RCC 7860 (cell line): ENCODE data around the gene SAMD4B.

Experiments
- DNase-seq: peaks from one replicate; pipeline ENCODE4 v3.0.0-alpha.2; 2015; ENCODE audit warnings: low spot score
- FAIRE-seq: peaks from 2 replicates; lab custom pipeline; 2012; peaks lifted over from hg19 to GRCh38; lab: Jason Lieb, UNC

The SAMD4B gene

DNA sequence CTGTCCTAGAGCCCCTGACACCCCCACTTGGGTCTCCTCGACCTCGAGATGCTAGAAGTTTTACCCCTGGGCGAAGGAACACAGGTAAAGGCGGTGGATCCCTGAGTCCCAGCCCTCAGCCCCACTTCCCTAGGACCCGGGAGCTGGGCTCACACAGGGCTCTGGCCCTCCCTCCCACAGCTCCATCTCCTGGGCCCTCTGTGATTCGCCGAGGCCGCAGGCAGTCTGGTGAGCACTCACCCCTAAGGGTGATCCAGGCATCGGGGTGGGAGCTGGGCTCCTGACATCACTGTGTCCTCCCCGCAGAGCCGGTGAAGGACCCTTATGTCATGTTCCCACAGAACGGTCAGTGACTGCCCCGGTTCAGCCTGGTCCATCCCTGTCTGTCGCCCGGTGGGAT, 78.5 kb downstream of the SAMD4B start:
- DNase-seq (no peak), FAIRE-seq (no peak)

GRCh38 chr19:39422020-39422419, 79.8 kb downstream of the SAMD4B start:
- no peak for FAIRE-seq
- DNase-seq = no peak

GRCh38 chr19:39423258-39424086, 81.3 kb downstream of the SAMD4B start:
- no peak for FAIRE-seq

DNA sequence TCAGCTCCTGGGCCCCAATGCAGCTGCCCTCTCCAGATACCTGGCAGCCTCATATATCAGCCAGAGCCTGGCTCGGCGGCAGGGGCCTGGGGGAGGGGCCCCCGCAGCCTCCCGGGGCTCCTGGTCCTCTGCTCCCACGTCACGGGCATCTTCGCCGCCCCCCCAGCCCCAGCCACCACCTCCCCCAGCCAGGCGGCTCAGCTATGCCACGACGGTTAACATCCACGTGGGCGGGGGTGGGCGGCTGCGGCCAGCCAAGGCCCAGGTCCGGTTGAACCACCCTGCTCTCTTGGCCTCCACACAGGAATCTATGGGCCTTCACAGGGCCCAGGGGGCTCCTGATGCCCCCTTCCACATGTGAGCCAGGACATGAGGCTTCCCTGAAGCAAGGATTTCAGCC, 82.7 kb downstream of the SAMD4B start:
- no peak for DNase-seq
- no peak for FAIRE-seq

More at GRCh38 chr19:39423258-39424086, 81.3 kb downstream of the SAMD4B start:
- no peak for DNase-seq

DNA sequence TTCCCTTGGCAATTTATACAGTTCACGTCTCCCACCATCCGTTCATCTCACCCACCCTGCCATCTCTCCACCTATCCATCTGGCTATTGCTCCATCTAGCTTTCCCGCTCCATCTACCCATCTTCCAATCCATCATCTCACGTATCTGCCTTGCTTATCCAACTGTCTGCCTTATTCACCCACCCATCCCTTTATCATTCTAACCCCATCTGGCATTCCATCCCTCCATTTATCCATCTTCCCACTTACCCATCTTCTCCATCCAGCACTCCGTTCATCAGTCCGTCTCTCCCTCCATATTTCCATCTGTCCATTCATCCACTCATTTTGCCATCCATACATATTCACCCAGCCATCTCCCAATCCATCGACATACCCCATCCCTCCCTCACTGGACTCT, 83.5 kb downstream of the SAMD4B start:
- DNase-seq (no peak), FAIRE-seq (no peak)

GRCh38 chr19:39426170-39426569, 83.9 kb downstream of the SAMD4B start:
- FAIRE-seq (no peak), DNase-seq (no peak)

DNA sequence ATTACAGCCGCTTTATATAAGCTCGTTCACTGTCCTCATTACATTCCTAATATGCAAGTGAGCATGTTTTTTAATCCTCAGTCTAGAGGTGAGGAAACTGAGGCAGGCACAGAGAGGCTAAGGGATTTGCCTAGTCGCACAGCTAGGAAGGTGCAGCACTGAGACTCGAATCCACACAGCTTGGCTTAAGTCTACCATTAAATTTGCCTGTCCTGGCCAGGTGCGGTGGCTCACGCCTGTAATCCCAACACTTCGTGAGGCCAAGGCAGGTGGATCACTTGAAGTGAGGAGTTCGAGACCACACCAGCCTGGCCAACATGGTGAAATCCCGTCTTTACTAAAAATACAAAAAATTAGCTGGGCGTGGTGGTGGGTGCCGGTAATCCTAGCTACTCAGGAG, 85.5 kb downstream of the SAMD4B start:
- no peak for FAIRE-seq
- DNase-seq = no peak

GRCh38 chr19:39428283-39429112, 86.3 kb downstream of the SAMD4B start:
- no peak for FAIRE-seq
- DNase-seq = peak; percentile 56

GRCh38 chr19:39430675-39431593, 88.7 kb downstream of the SAMD4B start:
- FAIRE-seq (peak; percentile 71), DNase-seq (peak; percentile 86)

- FAIRE-seq (no peak), DNase-seq (no peak)
These were observed 90.4 kb downstream of the SAMD4B start for GRCh38 chr19:39432677-39433025.

DNA sequence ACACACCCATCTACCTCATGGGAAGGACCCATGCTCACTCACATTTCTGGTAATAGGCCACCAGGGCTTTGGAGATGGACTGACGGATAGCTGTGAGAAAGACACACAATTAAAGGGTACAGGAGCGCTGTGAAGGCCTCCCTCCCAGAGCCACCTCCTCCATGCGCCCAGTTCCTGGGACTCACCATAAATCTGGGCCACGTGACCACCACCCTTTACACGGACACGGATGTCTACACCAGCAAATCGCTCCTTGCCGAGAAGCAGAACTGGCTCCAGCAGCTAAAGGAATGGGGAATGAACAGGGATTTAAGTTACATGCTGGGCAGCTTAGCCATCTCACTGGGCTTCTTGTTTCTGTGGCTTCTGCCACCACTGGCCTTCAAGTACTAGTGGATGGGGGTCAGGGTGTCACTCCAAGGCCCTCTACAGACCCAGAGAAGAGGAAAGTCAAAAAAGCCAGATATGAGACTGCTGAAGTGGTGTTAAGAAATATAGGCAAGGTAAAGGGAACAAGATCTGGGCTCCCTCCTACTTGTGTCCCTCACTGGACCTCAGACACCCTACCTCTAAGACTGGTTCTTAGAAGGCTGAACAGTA, 91.4 kb downstream of the SAMD4B start:
- DNase-seq = no peak
- FAIRE-seq = no peak

DNA sequence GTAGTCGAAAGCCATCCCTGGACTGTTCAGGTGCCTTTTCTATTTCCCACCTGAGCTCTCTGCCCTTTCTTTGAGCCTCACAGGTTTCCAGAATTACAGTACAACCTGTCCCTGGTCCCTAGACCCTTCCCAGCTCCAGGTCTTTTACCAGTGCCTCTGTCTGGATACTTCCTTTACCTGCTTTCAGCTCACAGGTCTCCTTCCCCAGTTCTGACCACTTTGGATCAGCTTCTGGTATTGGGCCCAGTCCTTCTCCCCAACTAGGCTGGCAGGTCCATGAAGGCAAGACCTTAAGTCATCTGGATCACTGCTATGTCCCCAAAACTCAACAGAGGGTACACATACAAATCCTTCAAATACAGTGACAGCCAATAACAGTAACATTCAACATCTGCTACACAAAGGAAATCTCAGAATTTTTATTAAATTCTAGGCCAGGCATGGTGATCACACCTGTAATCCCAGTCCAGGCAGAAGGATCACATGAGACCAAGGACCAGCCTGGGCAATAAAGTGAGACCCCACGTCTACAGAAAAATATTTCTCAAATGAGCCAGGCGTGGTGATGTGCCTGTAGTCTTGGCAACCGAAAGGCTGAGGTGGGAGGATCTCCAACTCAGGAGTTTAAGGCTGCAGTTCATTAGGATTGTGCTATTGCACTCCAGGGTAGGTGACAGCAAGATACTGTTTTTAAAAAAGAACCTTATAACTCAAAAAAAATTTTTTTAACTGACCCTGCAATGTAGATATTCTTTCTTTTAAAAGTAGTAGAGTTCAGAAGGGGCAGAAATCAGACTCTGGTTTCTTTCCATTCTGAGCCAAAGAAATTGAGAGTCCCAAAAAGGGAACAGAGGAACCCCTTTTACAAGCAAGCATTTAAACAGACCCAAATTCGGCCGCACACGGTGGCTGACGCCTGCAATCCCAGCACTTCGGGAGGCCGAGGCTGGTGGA, 92.2 kb downstream of the SAMD4B start:
- peak; percentile 23 for DNase-seq

More for the DNA sequence above, 92.2 kb downstream of the SAMD4B start:
- no peak for FAIRE-seq
